ENCODE data around the gene ADAMTSL2.

The ADAMTSL2 gene

GRCh38 chr9:133526721-133527321 lies 7.7 kb upstream of the ADAMTSL2 start:
- Histone ChIP-seq H4K20me1 (ENCODE audit: low read depth, low read length) (no peaks in the 10 kb centered on the region), H3K9me2 (replicated peaks; ENCODE audit: insufficient read depth, low read length) (no peaks in the 10 kb centered on the region), H3K4me3 (ENCODE audit: insufficient read depth, low read length, poor library complexity, severe bottlenecking) (no peak overlapping the region), H3K27me3 (ENCODE audit: low read length) (no peaks in the 10 kb centered on the region), H3K9ac (ENCODE audit: low read length) (no peak overlapping the region), H2AFZ (ENCODE audit: low read depth, low read length, severe bottlenecking) (no peak overlapping the region), H3K36me3 (ENCODE audit: low read length) (no peaks in the 10 kb centered on the region), H3K27ac (ENCODE audit: low read depth, low read length) (no peak overlapping the region), H3K9me3 (ENCODE audit: insufficient read depth, low read length) (no peaks in the 10 kb centered on the region), H3K4me2 (ENCODE audit: low read depth, low read length, poor library complexity, severe bottlenecking) (no peak overlapping the region), H3F3A (ENCODE audit: insufficient read depth) (no peaks in the 10 kb centered on the region), H3K79me2 (ENCODE audit: insufficient read depth, low read length) (no peaks in the 10 kb centered on the region)
- no peak for TF ChIP-seq EZH2phosphoT487 (conservative IDR thresholded peaks at IDR 0.05; ENCODE audit: low read length)
- no peak for TF ChIP-seq CTCF (IDR thresholded peaks at IDR 0.05; ENCODE audit: insufficient read depth, low read length, poor library complexity, severe bottlenecking)

- Histone ChIP-seq H3K79me2 (ENCODE audit: insufficient read depth, low read length) (no peaks in the 10 kb centered on the region), H3K9me3 (ENCODE audit: insufficient read depth, low read length) (no peaks in the 10 kb centered on the region), H3K4me2 (ENCODE audit: low read depth, low read length, poor library complexity, severe bottlenecking) (no peak overlapping the region), H3K27me3 (ENCODE audit: low read length) (no peaks in the 10 kb centered on the region), H4K20me1 (ENCODE audit: low read depth, low read length) (no peaks in the 10 kb centered on the region), H3F3A (ENCODE audit: insufficient read depth) (no peaks in the 10 kb centered on the region), H3K27ac (ENCODE audit: low read depth, low read length) (no peak overlapping the region), H2AFZ (ENCODE audit: low read depth, low read length, severe bottlenecking) (no peak overlapping the region), H3K9ac (ENCODE audit: low read length) (no peak overlapping the region), H3K36me3 (ENCODE audit: low read length) (no peaks in the 10 kb centered on the region), H3K9me2 (replicated peaks; ENCODE audit: insufficient read depth, low read length) (no peaks in the 10 kb centered on the region), H3K4me3 (ENCODE audit: insufficient read depth, low read length, poor library complexity, severe bottlenecking) (no peak overlapping the region)
- TF ChIP-seq CTCF (IDR thresholded peaks at IDR 0.05; ENCODE audit: insufficient read depth, low read length, poor library complexity, severe bottlenecking) (no peak), EZH2phosphoT487 (conservative IDR thresholded peaks at IDR 0.05; ENCODE audit: low read length) (no peak)
These were observed 7.0 kb upstream of the ADAMTSL2 start for GRCh38 chr9:133527444-133527920.

GRCh38 chr9:133528001-133528875 lies 6.3 kb upstream of the ADAMTSL2 start:
- H3K4me2 ChIP-seq (ENCODE audit: low read depth, low read length, poor library complexity, severe bottlenecking) = no peak overlapping the region

More at GRCh38 chr9:133528001-133528875, 6.3 kb upstream of the ADAMTSL2 start:
- TF ChIP-seq CTCF (IDR thresholded peaks at IDR 0.05; ENCODE audit: insufficient read depth, low read length, poor library complexity, severe bottlenecking) (no peak), EZH2phosphoT487 (conservative IDR thresholded peaks at IDR 0.05; ENCODE audit: low read length) (no peak)
- Histone ChIP-seq H3K9me3 (ENCODE audit: insufficient read depth, low read length) (no peaks in the 10 kb centered on the region), H3K27me3 (ENCODE audit: low read length) (no peaks in the 10 kb centered on the region), H2AFZ (ENCODE audit: low read depth, low read length, severe bottlenecking) (no peak overlapping the region), H3K27ac (ENCODE audit: low read depth, low read length) (no peak overlapping the region), H3K9ac (ENCODE audit: low read length) (no peak overlapping the region), H3K79me2 (ENCODE audit: insufficient read depth, low read length) (no peaks in the 10 kb centered on the region), H3K36me3 (ENCODE audit: low read length) (no peaks in the 10 kb centered on the region), H3K9me2 (replicated peaks; ENCODE audit: insufficient read depth, low read length) (no peaks in the 10 kb centered on the region), H3K4me3 (ENCODE audit: insufficient read depth, low read length, poor library complexity, severe bottlenecking) (no peak overlapping the region), H4K20me1 (ENCODE audit: low read depth, low read length) (no peaks in the 10 kb centered on the region), H3F3A (ENCODE audit: insufficient read depth) (no peaks in the 10 kb centered on the region)
